ENCODE measurements around the gene RTBDN.

GRCh38 chr19:12859546-12859945 lies 25.2 kb upstream of the RTBDN start:
- no peak for TF ChIP-seq TEAD4 (IDR thresholded peaks at IDR 0.05; ENCODE audit: low read depth, low read length)
- no peak for TF ChIP-seq POLR2AphosphoS5 (IDR thresholded peaks at IDR 0.05; ENCODE audit: low read depth, low read length)
- no peak for TF ChIP-seq MAX (IDR thresholded peaks at IDR 0.05)

Measured in H1 (cell line).